Measurements from ENCODE around the gene FBLN5. TPM values are rescaled to one million over a fixed set of nuclear protein-coding genes. Genes with fewer than 3 reads are reported as not detected.

FBLN5 gene
- total and polyA plus RNA-seq, 9 of the 15 experiments (the other 6 are each of a cell fraction or from before 2014, with no cell fraction given): 0.11 to 0.22 TPM; not detected in 7

DNA sequence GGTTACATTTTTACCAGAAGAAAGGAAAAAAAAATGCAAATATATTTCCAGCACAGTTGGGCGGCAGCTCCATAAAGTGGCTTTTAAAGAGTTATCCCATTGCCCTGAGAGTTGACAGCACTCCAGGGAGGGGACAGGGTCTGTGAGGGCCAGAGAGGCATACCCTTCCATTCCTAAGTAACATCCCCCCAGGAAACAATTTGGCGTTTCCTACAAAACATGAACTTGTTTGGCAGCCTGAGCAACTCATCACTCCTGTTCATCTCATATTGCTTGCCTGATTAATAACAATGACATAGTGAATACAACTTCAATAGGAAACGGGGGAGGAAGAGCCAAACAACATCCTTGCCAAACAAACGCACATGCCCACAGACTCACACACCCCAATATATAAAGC lies 103.5 kb downstream of the FBLN5 start:
- DNase-seq (ENCODE audit: extremely low read depth in 1 of 4, low spot score in 3 of 4) (no peak), ATAC-seq (no peak), FAIRE-seq (no peak)
- Histone ChIP-seq H3K9me1 (ENCODE audit: control insufficient read depth, insufficient read depth, low read length) (no peaks in the 10 kb centered on the region), H3K4me2 (ENCODE audit: insufficient read depth, low read length) (no peak overlapping the region), H4K20me1 (replicated peaks; ENCODE audit: control insufficient read depth, insufficient read depth, low read length) (no peaks in the 10 kb centered on the region), H3K4me1 (replicated peaks in 1 of 2; ENCODE audit: control insufficient read depth in 2 of 2, insufficient read depth in 2 of 2, low read length in 2 of 2) (no peaks in the 10 kb centered on the region; a peak in 1 of 5 replicates), H2AFZ (ENCODE audit: low read depth, low read length) (no peak overlapping the region), H3K27ac (ENCODE audit: extremely low read depth, low read depth, low read length) (no peak overlapping the region), H3K9me3 (replicated peaks; ENCODE audit: control insufficient read depth, insufficient read depth, low read depth, low read length) (no peaks in the 10 kb centered on the region), H3K79me2 (ENCODE audit: control insufficient read depth, insufficient read depth, low read length) (no peaks in the 10 kb centered on the region), H3K9ac (ENCODE audit: insufficient read depth in 1 of 2, low read depth in 2 of 2, low read length in 2 of 2) (no peak overlapping the region), H3K36me3 (ENCODE audit: control insufficient read depth, insufficient read depth, low read length) (no peaks in the 10 kb centered on the region), H3K4me3 (no peak overlapping the region), H3K27me3 (ENCODE audit: control insufficient read depth in 2 of 2, insufficient read depth in 2 of 2, low read length in 2 of 2) (no peaks in the 10 kb centered on the region)
- ChIA-PET POLR2A (no interaction called here), CTCF (ENCODE audit: low intra/inter-chr PET ratio) (no interaction called here)
- in situ Hi-C loops (cut with MboI): no loop called here
- BruUV-seq (replicated peaks): no TSS peak
- intact Hi-C loops (cut with micrococcal nuclease): no loop called here
- TF ChIP-seq, protein P1, sequence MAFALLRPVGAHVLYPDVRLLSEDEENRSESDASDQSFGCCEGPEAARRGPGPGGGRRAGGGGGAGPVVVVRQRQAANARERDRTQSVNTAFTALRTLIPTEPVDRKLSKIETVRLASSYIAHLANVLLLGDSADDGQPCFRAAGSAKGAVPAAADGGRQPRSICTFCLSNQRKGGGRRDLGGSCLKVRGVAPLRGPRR (CRISPR knock-in tag; IDR thresholded peaks at IDR 0.05): no peak
- TF ChIP-seq CCNT2 (IDR thresholded peaks at IDR 0.05; ENCODE audit: borderline replicate concordance, extremely low read depth, insufficient read length, low read depth, low read length) (no peak), RBM39 (optimal IDR thresholded peaks at IDR 0.05; ENCODE audit: low read depth, low read length) (no peak), SETDB1 (IDR thresholded peaks at IDR 0.05; ENCODE audit: low read length) (no peak), STAG1 (CRISPR knock-in tag; IDR thresholded peaks at IDR 0.05; ENCODE audit: borderline replicate concordance) (no peak)
- TF ChIP-seq, protein P2, sequence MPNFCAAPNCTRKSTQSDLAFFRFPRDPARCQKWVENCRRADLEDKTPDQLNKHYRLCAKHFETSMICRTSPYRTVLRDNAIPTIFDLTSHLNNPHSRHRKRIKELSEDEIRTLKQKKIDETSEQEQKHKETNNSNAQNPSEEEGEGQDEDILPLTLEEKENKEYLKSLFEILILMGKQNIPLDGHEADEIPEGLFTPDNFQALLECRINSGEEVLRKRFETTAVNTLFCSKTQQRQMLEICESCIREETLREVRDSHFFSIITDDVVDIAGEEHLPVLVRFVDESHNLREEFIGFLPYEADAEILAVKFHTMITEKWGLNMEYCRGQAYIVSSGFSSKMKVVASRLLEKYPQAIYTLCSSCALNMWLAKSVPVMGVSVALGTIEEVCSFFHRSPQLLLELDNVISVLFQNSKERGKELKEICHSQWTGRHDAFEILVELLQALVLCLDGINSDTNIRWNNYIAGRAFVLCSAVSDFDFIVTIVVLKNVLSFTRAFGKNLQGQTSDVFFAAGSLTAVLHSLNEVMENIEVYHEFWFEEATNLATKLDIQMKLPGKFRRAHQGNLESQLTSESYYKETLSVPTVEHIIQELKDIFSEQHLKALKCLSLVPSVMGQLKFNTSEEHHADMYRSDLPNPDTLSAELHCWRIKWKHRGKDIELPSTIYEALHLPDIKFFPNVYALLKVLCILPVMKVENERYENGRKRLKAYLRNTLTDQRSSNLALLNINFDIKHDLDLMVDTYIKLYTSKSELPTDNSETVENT (CRISPR knock-in tag; IDR thresholded peaks at IDR 0.05): no peak
- 39% methylated on average over 2 of the region's 4 CpGs for WGBS (ENCODE audit: insufficient coverage, low coverage, missing lambda C conversion rate)

Data from K562 (cell line).